ENCODE measurements around the gene DGKZ.
A peak's percentile ranks its signal among the peaks of the same experiment; 100 is the strongest.

Gene DGKZ

DNA sequence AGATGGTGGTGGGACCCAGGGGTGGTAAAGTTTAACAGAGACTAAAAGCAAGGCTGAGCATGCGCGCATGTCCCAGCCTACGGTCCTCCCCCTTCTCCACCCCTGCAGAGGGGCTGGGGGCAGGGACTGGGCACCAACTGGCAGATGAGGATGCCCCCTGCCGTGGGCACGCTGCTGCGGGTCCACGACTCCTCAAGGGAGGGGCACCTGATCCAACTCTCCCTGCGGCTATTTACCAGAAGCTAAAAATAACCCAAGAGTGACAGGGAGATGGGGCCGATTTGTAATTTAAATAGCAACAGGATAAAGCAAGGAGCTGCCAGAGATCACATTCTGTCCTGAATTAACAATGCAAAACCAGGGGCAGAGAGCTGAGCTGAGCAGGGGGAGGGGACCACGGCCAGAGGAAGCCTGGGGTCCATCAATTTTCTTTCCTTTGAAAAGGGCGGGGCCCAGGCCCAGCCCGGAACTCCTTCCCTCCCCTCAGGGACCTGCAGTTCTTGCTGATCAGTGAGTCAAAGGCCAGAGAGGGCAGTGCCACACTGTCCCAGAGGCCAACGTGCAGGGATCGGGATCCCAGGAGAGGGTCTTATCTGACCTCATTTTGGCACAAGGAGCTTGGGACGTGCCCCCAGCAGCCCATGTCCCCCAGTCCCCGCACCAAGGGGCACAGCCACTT lies 8.1 kb upstream of the DGKZ start:
- H3K9me3 ChIP-seq (ENCODE audit: insufficient read depth, low read length), result no peaks in the 10 kb centered on the region
- H3K4me1 ChIP-seq (ENCODE audit: insufficient read depth, insufficient read length), result peaks cover 64% of the 10 kb centered on the region
- H3K9ac ChIP-seq (ENCODE audit: insufficient read length, low read depth), result peak overlapping the region; percentile 68
- TF ChIP-seq SUZ12 (IDR thresholded peaks at IDR 0.05; ENCODE audit: extremely low read depth, insufficient read depth, insufficient read length), result no peak
- no peak for TF ChIP-seq YY1 (IDR thresholded peaks at IDR 0.05; ENCODE audit: insufficient read depth, insufficient read length)
- no peak for TF ChIP-seq ZNF274 (IDR thresholded peaks at IDR 0.05; ENCODE audit: low read depth, low read length)
- H3K27me3 ChIP-seq (ENCODE audit: insufficient read depth, insufficient read length), result peaks cover 10% of the 10 kb centered on the region
- H3K4me3 ChIP-seq (ENCODE audit: insufficient read length, low read depth), result peak overlapping the region; percentile 23
- H3K36me3 ChIP-seq (ENCODE audit: insufficient read depth, insufficient read length, low read length), result no peaks in the 10 kb centered on the region
- DNase-seq (ENCODE audit: low read depth, low spot score), result peak; percentile 97

GRCh38 chr11:46339816-46340215 lies 7.4 kb upstream of the DGKZ start:
- peaks cover 3% of the 10 kb centered on the region for H3K27me3 ChIP-seq (ENCODE audit: insufficient read depth, insufficient read length)
- H3K9ac ChIP-seq (ENCODE audit: insufficient read length, low read depth), result peak overlapping the region; percentile 68
- no peak for DNase-seq (ENCODE audit: low read depth, low spot score)
- H3K4me3 ChIP-seq (ENCODE audit: insufficient read length, low read depth), result peak overlapping the region; percentile 23
- H3K36me3 ChIP-seq (ENCODE audit: insufficient read depth, insufficient read length, low read length), result no peaks in the 10 kb centered on the region
- no peaks in the 10 kb centered on the region for H3K9me3 ChIP-seq (ENCODE audit: insufficient read depth, low read length)
- H3K4me1 ChIP-seq (ENCODE audit: insufficient read depth, insufficient read length), result peaks cover 60% of the 10 kb centered on the region
- TF ChIP-seq SUZ12 (IDR thresholded peaks at IDR 0.05; ENCODE audit: extremely low read depth, insufficient read depth, insufficient read length) (no peak), ZNF274 (IDR thresholded peaks at IDR 0.05; ENCODE audit: low read depth, low read length) (no peak), YY1 (IDR thresholded peaks at IDR 0.05; ENCODE audit: insufficient read depth, insufficient read length) (no peak)

- Histone ChIP-seq H3K27me3 (ENCODE audit: insufficient read depth, insufficient read length) (peaks cover 13% of the 10 kb centered on the region), H3K4me3 (ENCODE audit: insufficient read length, low read depth) (no peak overlapping the region), H3K36me3 (ENCODE audit: insufficient read depth, insufficient read length, low read length) (no peaks in the 10 kb centered on the region), H3K9me3 (ENCODE audit: insufficient read depth, low read length) (no peaks in the 10 kb centered on the region), H3K4me1 (ENCODE audit: insufficient read depth, insufficient read length) (peaks cover 58% of the 10 kb centered on the region), H3K9ac (ENCODE audit: insufficient read length, low read depth) (peak overlapping the region; percentile 23)
- TF ChIP-seq SUZ12 (IDR thresholded peaks at IDR 0.05; ENCODE audit: extremely low read depth, insufficient read depth, insufficient read length) (no peak), ZNF274 (IDR thresholded peaks at IDR 0.05; ENCODE audit: low read depth, low read length) (no peak), YY1 (IDR thresholded peaks at IDR 0.05; ENCODE audit: insufficient read depth, insufficient read length) (no peak)
- DNase-seq (ENCODE audit: low read depth, low spot score), result no peak
Measured at GRCh38 chr11:46341454-46341853, 5.8 kb upstream of the DGKZ start.

DNA sequence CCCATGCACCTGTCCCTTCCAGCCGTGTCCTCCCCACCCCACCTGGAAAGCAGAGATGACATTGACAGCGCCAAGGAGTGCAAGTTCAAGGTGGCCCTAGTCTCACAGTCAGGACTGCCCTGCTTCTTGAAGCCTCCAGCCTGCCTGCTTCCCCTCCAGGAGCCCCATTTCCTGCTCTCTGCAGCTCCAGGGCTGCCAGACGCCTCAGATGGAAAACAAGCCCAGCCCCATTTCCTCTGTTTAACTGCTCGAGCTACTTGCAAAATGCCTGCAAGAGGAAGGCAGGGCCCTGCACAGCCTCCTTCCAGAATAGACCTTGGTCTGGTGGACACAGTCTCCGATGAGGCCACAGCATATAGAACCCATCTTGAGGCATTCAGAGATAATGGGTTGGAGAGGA lies 5.0 kb upstream of the DGKZ start:
- Histone ChIP-seq H3K27me3 (ENCODE audit: insufficient read depth, insufficient read length) (peaks cover 19% of the 10 kb centered on the region), H3K4me3 (ENCODE audit: insufficient read length, low read depth) (no peak overlapping the region), H3K9ac (ENCODE audit: insufficient read length, low read depth) (peak overlapping the region; percentile 23), H3K36me3 (ENCODE audit: insufficient read depth, insufficient read length, low read length) (no peaks in the 10 kb centered on the region), H3K4me1 (ENCODE audit: insufficient read depth, insufficient read length) (peaks cover 56% of the 10 kb centered on the region), H3K9me3 (ENCODE audit: insufficient read depth, low read length) (no peaks in the 10 kb centered on the region)
- TF ChIP-seq SUZ12 (IDR thresholded peaks at IDR 0.05; ENCODE audit: extremely low read depth, insufficient read depth, insufficient read length) (no peak), YY1 (IDR thresholded peaks at IDR 0.05; ENCODE audit: insufficient read depth, insufficient read length) (no peak), ZNF274 (IDR thresholded peaks at IDR 0.05; ENCODE audit: low read depth, low read length) (no peak)
- peak; percentile 65 for DNase-seq (ENCODE audit: low read depth, low spot score)

DNA sequence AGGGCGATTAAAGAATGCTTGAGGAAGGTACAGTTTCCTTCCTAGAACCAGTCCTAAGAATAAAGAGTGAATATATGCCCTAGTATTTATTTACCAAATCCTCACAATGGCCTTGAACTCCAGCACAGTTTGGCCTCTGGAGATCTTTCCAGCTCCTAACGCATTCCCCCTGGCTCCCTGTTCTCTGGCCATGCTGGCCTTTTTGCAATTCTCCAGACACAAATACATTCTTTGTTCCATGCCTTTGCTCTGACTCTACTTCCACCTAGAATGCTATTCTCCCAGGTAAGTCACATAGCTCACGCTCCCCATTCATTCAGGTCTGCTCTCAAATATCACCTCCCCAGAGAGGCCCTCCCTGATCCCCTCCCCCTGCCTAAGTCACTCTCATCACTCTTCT lies 3.7 kb upstream of the DGKZ start:
- peaks cover 56% of the 10 kb centered on the region for H3K4me1 ChIP-seq (ENCODE audit: insufficient read depth, insufficient read length)
- TF ChIP-seq YY1 (IDR thresholded peaks at IDR 0.05; ENCODE audit: insufficient read depth, insufficient read length) (no peak), ZNF274 (IDR thresholded peaks at IDR 0.05; ENCODE audit: low read depth, low read length) (no peak), SUZ12 (IDR thresholded peaks at IDR 0.05; ENCODE audit: extremely low read depth, insufficient read depth, insufficient read length) (no peak)
- H3K4me3 ChIP-seq (ENCODE audit: insufficient read length, low read depth), result no peak overlapping the region
- no peak for DNase-seq (ENCODE audit: low read depth, low spot score)
- H3K9me3 ChIP-seq (ENCODE audit: insufficient read depth, low read length), result no peaks in the 10 kb centered on the region
- H3K27me3 ChIP-seq (ENCODE audit: insufficient read depth, insufficient read length), result peaks cover 19% of the 10 kb centered on the region
- peaks cover 2% of the 10 kb centered on the region for H3K36me3 ChIP-seq (ENCODE audit: insufficient read depth, insufficient read length, low read length)
- H3K9ac ChIP-seq (ENCODE audit: insufficient read length, low read depth), result peak overlapping the region; percentile 43

GRCh38 chr11:46345131-46345597 lies 2.1 kb upstream of the DGKZ start:
- peaks cover 53% of the 10 kb centered on the region for H3K4me1 ChIP-seq (ENCODE audit: insufficient read depth, insufficient read length)
- peaks cover 18% of the 10 kb centered on the region for H3K36me3 ChIP-seq (ENCODE audit: insufficient read depth, insufficient read length, low read length)
- peak overlapping the region; percentile 62 for H3K9ac ChIP-seq (ENCODE audit: insufficient read length, low read depth)
- peaks cover 19% of the 10 kb centered on the region for H3K27me3 ChIP-seq (ENCODE audit: insufficient read depth, insufficient read length)
- no peak for DNase-seq (ENCODE audit: low read depth, low spot score)
- H3K9me3 ChIP-seq (ENCODE audit: insufficient read depth, low read length), result no peaks in the 10 kb centered on the region
- H3K4me3 ChIP-seq (ENCODE audit: insufficient read length, low read depth), result no peak overlapping the region
- TF ChIP-seq ZNF274 (IDR thresholded peaks at IDR 0.05; ENCODE audit: low read depth, low read length) (no peak), YY1 (IDR thresholded peaks at IDR 0.05; ENCODE audit: insufficient read depth, insufficient read length) (no peak), SUZ12 (IDR thresholded peaks at IDR 0.05; ENCODE audit: extremely low read depth, insufficient read depth, insufficient read length) (no peak)

GRCh38 chr11:46345881-46346484 lies 1.3 kb upstream of the DGKZ start:
- Histone ChIP-seq H3K9me3 (ENCODE audit: insufficient read depth, low read length) (no peaks in the 10 kb centered on the region), H3K27me3 (ENCODE audit: insufficient read depth, insufficient read length) (peaks cover 19% of the 10 kb centered on the region), H3K9ac (ENCODE audit: insufficient read length, low read depth) (peak overlapping the region; percentile 62), H3K4me1 (ENCODE audit: insufficient read depth, insufficient read length) (peaks cover 51% of the 10 kb centered on the region), H3K36me3 (ENCODE audit: insufficient read depth, insufficient read length, low read length) (peaks cover 26% of the 10 kb centered on the region), H3K4me3 (ENCODE audit: insufficient read length, low read depth) (no peak overlapping the region)
- TF ChIP-seq SUZ12 (IDR thresholded peaks at IDR 0.05; ENCODE audit: extremely low read depth, insufficient read depth, insufficient read length), result no peak
- TF ChIP-seq ZNF274 (IDR thresholded peaks at IDR 0.05; ENCODE audit: low read depth, low read length), result no peak
- TF ChIP-seq YY1 (IDR thresholded peaks at IDR 0.05; ENCODE audit: insufficient read depth, insufficient read length), result no peak
- DNase-seq (ENCODE audit: low read depth, low spot score), result no peak

Measured in NT2/D1 (cell line).